ENCODE measurements around the gene SPIC.
"Not testable (repeated sequence)": the region's sequence is repeated elsewhere in the genome, so short reads cannot be mapped to it uniquely, and the experiment has no call there.

SPIC gene

DNA sequence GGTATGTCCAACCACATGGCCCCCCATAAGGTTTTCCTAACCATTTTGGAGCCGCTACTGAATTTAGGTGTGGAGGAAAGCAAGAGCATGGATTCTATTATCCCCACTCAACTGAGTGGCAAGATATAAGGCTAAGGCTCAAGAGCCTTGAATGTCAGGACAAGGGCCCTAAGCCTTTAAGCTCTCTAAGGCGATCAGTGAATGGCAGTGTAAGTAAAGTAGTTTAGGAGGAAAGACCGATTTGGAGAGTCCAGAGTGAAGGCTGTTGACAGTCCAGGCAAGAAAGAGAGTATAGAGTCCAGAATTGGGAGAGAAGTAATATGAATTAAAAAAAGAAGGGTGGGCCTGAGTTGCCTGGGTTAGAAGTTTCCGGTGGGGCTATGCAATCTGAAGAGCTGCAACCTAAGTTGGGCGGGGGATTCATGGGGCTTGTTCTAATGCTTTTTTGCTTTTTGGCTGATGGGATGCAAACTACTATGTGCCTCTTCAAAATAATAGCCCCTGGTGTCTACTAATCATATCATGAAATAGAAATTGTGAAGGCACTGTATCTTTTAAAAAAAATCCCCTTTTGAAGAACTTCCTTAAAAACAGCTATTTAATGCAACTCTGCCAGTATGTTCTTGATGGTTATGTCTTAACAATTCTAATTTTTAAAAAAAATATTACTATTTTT is at the start of gene SPIC:
TSS of gene SPIC (plus strand) at position 626 of the 676 bp plus-strand sequence. CDS start 1,569 bp downstream, outside the sequence.
- no peak for DNase-seq

DNA sequence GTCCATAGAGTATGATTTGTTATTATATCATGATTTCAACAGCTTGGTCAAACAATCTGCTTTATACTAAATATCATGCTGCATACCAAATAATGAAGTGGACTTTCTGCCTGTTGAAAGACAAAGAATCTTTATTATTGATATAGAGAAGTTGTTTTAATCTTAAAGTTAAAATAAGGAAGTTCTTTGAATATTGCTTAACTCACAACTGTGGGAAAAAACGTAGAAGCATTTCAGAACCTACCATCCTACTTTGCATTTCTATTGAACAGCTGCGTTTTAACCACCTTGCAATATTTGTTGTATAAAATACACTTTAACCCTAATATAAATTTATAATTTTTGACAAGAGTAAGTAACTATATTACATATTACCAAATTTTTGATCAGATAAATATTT is 44.7 kb upstream of the SPIC start:
- no peak for DNase-seq

DNA sequence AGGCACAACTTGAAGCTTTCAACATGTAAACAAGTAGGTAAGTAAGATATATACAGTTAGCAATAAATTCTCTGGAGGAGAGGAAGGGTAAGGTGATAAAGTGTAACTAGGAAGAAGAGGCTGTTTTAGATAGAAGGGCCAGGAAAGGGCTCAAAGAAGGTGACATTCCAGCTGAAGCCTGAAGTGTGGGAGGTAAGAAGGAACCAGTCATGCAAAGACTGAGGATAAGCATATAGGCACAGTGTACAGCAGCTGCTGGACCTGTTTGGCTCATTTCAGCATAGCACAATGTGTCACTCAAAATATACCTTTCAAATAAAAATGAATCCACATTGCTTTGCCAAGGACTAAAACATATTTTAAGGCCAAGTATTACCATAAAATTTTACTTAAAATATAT is 39.0 kb upstream of the SPIC start:
- DNase-seq, result no peak

DNA sequence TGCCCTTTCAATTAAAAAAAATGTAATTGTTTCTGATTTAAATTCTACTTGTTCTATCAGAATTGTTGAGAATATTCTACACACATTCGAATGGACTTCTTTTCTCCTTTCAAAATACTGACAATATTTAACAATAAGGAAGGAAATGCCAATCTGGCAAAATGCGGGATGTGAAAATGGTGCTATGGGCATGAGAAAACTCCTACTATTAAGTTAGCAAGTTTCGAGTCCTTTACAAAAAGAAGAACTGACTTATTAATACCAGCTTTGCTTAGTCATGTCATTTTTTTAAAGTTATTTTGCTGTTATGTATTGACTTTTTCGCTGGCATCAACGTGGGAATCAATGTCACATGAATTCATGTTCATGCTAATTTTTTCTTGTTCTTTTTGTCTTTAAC is 35.9 kb upstream of the SPIC start:
- DNase-seq, result no peak

DNA sequence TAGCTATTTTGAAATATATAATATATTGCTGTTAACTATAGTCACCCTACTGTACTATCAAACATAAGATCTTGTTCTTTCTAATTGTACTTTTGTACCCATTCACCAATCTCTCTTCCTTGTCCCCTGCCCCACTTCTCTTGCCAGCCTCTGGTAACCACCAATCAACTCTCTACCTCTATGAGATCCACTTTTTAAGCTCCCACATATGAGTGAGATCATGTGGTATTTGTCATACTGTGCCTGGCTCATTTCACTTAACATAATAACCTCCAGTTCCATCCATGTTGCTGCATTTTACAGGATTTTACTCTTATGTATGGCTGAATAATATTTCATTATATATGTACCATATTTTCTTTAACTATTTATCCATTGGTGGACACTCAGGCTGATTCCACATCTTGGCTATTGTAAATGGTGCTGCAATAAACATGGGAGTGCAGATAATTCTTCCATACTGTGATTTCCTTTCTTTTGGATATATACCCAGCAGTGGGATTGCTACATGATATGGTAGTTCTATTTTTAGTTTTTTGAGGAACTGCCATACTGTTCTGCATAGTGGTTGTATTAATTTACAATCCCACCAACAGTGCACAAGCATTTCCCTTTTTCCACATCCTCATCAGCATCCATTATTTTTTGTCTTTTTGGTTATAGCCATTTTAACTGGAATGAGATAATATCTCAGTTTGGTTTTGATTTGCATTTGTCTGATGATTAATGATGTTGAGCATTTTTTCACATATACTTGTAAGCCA is 33.5 kb upstream of the SPIC start:
- no peak for DNase-seq

DNA sequence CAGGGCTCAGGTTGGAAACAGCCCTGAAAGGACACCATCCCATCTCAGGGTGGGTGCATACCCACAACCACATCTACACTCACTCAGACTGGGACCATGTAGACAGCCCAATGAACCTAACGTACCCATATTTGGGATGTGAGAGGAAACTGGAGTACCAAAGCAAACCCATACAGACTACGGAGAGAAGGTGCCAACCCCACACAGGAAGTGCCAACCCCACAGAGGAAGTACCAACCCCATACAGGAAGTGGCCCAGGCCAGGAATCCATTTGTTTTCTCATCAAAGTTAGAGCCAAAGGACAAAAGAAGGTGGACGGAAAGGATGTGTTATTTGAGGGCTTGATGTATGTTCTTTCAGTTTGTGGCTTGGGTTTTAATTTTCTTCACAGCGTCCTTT is 19.5 kb upstream of the SPIC start:
- DNase-seq, result no peak

DNA sequence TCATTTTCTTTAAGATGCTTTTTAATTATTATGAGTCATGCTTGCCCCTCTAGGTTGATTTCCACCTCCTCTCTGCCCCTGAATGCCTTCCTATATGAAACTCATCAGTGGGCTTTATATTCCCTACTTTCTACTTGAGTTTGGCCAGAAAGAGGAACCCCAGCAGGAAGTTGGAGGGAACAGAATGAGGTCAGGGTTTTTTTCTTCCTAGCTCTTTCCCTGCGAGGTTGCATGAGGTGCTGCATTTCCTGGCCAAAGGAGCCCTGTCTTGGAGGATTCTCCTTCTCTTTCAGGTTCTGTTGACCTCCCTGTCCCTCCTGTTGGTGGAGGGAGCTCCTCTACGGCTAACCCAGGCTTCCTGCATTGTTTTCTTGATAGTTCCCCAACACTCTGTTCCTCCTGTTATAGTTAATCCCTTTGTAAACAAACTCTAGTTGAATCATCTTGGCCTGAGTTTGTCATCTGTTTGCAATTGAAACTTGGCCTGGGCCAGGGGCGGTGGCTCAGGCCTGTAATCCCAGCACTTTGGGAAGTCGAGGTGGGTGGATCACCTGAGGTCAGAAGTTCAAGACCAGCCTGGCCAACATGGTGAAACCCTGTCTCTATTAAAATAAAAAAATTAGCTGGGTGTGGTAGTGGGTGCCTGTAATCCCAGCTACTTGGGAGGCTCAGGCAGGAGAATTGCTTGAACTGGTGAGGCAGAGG is 15.3 kb upstream of the SPIC start:
- no peak for DNase-seq

DNA sequence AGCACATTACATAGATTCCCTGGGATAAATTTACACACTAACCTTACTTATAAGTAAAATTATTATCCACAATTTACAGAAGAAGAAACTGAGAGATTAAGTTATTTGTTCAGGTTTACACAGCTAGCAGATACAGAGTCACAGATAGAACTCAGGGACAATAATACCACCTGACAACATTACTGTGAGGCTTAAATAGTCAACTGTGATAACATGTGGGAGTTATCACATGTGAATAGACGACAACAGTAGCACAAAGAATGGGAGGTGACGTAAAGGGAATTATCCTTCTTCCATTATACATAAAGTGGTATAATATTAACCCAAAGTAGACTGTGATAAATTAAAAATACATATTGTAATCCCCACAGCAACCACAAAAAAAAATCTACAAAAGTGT is 6.2 kb upstream of the SPIC start:
- DNase-seq, result no peak

DNA sequence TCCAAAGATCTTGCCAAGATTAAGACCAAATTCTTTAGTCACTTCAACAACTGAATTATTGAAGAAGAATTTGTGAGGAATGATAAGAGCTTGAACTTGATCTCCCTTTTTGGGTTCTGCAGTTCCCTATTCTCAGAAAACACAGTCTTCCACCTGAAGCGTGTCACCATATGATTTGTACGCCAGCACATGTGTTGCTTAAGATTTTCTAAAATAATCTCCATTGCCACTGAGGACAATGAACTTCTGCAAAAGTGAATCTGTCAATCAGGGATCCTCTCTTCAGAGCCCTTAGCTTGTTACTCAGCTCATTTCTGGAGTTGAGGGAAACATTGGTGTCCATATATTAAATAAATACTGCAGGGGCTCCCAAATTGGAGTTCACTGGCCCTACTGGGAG is 4.2 kb upstream of the SPIC start:
- no peak for DNase-seq

DNA sequence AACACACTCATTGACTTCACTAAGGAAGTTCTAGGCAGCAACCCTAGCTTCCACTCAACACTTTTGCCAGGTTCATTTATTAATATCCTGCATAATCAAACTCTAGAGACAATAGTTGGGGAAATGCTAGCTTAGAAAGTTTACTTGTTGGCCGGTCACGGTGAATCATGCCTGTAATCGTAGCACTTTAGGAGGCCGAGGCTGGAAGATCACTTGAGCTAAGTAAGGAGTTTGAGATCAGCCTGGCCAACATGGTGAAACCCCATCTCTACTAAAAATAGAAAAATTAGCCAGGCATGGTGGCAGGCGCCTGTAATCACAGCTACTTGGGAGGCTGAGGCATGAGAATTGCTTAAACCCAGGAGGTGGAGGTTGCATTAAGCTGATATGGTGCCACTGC is 3.3 kb upstream of the SPIC start:
- DNase-seq, result not testable (repeated sequence)

DNA sequence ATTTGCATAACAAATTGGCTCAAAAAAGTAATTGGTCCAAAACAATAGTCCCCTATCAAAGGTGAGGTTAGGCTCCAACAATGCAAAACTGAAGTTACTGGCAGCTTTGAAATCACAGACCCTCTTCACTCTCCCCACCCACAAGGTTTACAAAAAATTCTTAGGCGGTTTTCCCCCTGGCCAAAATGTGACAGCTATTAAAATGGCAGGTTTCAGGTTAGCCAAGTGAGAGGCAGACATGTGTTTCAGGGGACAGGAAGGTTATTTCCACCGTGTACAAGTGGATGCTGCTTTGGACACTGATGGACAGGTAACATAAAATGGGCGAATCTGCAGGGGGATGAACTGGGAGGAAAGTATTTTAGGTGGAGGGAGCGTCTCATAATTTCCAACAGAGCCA is 888 bp upstream of the SPIC start:
- peak; percentile 21 to 48 for DNase-seq

DNA sequence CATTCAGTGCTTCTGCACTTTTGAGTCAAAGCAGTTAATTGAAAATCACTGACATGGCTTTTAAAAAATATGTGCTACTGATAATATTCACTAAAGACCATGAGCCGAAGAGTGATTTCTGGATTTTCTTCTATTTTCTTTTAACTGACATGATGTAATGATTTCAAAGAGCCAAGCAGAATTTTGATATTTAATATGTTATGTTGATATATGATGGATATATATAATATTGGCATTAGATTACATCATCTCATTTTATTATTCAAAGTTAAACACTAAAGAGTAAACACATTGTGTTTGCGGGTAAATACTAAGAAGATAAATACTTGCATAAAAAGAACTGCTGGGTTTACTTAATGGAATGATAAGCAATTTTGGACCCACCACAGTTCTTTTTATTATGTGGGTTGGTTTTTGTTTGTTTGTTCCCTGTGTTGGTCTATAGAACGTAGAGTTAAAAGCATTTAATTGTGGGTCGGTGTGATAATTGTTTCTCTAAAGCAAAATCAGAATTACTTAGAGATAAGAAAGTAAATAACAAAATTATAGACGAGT is 692 bp downstream of the SPIC start:
- no peak for DNase-seq

DNA sequence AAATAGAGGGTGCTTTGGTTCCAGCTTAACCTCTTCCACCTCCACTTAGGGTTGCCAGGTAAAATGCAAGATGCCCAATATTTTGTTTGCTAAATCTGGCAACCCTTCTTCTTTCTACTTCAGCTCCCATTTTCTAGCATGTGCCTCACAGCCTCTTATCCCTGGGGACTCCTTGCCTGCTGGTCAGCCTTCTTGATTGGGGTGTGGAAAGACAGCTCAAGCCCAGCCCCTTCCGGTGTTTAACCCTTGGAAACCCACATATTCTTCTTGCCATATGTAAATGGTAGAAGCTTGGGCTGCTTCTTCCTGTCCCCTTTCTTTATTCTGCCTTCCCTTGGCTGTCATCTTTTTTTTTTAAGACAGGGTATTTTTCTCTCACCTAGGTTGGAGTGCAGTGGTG is 5.7 kb downstream of the SPIC start:
- DNase-seq, result no peak

DNA sequence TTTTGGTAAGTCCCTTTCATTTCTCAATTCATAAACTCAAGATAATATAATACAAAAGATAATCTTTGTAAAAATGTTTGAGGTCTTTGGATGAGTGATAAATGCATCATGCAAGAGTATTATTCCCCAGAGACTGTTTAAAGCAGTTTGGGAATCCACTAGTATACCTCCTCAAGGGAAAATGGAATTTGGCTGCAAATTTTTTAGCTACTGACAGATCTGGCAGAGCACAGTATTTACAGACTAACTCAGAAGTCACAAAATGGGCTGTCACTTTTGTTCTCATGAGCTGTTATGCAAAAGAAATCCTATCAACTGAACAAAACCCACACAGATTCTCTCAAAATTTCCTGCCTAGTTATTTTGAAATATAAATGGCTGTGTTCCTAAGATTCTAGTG is 9.9 kb downstream of the SPIC start:
- DNase-seq, result peak in 1 of 2 experiments; percentile 13

DNA sequence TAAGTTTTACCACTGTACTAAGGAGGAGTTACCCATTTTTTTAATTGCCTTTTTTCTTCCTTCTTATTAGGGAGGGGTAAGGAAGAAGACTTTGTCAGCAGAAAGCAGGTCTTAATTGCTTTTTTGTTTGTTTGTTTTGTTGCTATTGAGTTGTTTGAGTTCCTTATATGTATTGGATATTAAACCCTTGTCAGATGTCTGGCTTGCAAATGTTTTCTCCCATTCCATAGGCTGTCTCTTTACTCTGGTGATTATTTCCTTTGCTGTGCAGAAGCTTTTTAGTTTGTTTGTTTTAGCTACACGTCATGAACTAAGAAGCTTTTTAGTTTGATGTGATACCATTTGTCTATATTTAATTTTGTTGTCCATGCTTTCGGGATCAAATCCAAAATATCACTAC is 13.3 kb downstream of the SPIC start:
- DNase-seq, result no peak

DNA sequence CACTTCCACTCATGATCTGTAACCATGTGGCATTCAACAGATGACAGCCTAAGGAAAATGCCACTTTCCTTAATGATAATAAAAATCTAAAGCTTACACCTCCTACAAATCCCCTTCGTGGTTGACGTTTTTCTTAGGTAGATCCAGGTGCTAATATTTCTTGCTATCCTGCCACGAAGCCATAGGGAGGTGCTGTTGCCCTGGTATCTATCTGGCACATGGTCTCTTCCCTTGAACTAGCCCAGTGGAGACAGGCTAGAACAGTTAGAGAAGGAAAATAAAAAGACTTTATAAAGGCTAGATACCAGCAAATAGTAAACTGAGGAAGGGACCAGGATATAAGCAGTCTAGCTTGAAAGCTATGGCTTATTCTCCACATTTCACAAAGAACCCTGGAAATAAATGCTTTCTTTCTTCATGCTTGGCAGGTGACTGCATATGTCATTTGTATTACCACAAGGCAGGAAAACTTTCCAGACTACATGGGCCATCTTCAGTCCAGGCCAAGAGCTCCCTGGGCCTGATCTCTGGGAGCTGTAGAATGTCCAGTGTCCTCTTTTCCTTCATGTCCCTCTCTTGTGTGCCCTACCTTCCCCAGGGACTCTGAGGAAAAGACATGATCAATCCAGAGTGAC is 15.3 kb downstream of the SPIC start:
- peak; percentile 53 to 73 for DNase-seq

DNA sequence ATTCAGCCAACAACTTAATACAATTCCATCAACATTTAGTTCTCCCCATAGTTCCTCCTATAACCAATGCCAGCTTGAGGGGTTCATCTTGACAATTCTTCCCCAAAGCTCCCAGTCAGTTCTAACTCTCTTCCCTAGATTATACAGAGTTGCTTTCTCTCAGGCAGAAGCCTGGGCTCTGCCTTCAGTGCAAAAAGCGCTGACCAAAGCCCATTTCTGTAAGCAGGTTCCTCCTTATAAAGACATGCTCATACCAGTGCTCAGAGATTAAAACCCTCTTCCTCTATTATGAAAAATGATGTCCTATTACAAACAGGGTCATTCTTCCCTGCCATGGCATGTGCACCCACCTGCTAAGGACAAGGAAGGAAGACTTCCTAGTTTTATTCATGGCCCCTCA is 16.2 kb downstream of the SPIC start:
- DNase-seq, result no peak

DNA sequence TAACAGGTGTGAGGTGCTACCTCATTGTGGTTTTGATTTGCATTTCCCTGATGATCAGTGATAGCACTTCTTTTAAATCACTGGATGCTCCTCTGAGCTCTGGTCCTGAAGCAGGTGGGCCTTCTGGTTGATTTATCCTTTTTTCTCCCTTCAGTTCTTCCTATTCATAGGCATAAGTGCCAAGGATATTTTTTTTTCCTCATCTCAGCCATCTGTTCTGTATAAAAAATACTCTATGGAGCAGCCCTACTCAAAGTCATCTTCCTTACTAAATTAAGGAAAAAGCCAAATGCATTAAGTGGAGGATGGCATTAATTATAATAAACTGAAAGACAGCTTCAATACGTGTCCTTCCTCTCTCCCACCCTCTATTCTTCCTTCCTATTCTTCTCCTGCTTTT is 18.4 kb downstream of the SPIC start:
- no peak for DNase-seq

DNA sequence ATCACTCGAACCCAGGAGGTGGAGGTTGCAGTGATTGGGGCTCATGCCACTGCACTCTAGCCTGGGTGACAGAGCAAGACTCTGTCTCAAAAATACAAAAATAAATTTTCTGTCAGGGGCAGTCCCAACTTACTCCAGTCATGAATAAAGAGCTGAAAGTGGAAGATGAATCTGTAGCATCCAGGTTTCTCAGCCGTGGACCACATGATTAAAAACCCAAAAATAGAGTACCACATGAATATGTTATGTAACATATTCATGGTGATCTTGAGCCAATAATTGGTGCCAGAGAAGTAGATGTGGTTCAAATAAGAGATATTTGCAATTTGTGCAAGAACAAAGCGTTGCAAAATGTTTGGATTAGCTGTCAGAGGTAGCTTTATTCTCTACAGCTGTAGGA is 23.1 kb downstream of the SPIC start:
- DNase-seq, result no peak

DNA sequence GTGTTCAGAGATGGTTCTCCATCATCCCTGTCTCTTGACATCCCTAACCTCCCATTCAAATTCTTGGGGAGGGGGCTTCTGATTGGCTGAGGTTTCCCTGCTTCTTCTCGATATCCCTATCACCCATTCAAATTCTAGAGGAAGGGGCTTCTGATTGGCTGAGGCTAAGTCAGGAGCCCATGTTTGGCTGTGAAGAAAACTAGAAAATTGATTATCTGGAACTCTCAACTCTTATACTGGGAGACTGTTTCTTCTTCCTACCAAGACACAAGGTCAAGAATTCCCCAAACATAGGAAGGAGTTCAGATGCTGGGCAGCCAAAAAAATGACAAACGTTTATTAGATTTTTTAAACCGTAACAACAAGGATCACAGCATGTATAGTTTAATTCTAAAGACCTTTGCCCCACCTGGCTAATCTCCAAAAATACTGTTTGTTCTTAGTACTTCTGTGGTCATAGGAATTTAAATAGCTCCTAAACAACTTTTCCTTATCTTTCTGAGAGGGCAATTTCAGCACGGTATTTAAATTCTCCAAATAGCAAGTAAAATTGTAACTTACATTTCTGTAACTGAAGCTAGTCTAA is 26.4 kb downstream of the SPIC start:
- DNase-seq, result no peak

DNA sequence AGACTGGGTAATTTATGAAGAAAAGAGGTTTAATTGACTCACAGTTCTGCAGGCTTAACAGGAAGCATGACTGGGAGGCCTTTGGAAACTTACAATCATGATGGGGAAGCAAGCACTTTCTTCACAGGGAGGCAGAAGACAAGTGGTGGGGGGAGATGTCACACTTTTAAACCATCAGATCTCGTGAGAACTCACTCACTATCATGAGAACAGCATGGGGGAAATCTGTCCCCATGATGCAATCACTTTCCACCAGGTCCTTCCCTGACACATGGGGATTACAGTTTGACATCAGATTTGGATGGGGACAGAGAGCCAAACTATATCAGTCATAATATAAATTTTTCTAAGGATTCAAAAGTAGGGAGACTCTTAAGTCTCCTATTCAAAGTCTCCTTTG is 46.0 kb downstream of the SPIC start:
- no peak for DNase-seq

DNA sequence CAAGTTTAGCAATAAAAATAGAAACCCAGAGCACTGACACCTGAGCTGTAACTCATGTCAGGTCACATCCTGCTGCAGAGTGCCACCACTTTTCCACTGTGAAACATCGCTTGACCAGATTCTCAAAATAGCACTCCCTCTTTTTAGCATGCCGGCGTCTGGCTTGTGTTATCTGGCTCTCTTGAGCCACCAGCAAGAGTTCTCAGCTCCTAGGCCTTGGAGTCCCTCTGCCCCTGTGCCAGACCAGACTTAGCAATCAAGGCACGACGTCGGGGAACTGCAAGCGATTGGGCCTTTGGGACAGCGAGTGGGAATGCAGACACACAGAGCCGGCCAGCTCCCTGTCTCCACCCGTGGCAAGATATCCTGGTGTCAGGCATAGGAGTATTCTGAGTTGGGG is 52.5 kb downstream of the SPIC start:
- DNase-seq, result no peak

Data from NCI-H526 (cell line).